HepG2 (cell line): Measurements from ENCODE around the gene ARMC10. TPM values are rescaled to one million over a fixed set of nuclear protein-coding genes. Genes with fewer than 3 reads are reported as not detected.
A peak's percentile ranks its signal among the peaks of the same experiment; 100 is the strongest.
"Not testable (repeated sequence)": the region's sequence is repeated elsewhere in the genome, so short reads cannot be mapped to it uniquely, and the experiment has no call there.

Source experiments
- ATAC-seq: fragments of 200-7000 bp; cut with Tn5 transposase; 3 replicates; pipeline ENCODE4 v1.9.1; 2020; ENCODE audit warnings: mild to moderate bottlenecking, moderate library complexity
- BruUV-seq: library from RNA; stranded (reverse); fragments of 400-500 nt; replicated peaks from 2 replicates; lab custom pipeline; 2021; lab: Mats Ljungman, UMichigan
- CTCF ChIA-PET: fragments of 300-600 bp; formaldehyde crosslinking; extraction: SDS; loops from one replicate; lab custom pipeline; 2021; ENCODE audit warnings: low total read pairs, inconsistent platforms, low intra/inter-chr PET ratio; lab: Yijun Ruan, JAX
- POLR2A ChIA-PET: fragments of 350-600 bp; sonication (Branson Sonifier 250); formaldehyde crosslinking; loops from one replicate; lab custom pipeline; 2020; ENCODE audit warnings: antibody characterized with exemption, inconsistent platforms; lab: Yijun Ruan, JAX
- DNase-seq: peaks from one replicate; pipeline ENCODE4 v3.0.0-alpha.2; 2015; ENCODE audit warnings: low spot score
- FAIRE-seq: peaks from 3 replicates; lab custom pipeline; 2011; peaks lifted over from hg19 to GRCh38; lab: Jason Lieb, UNC
- H2AFZ ChIP-seq: one replicate; pipeline ENCODE4 v1.6.1; 2011; ENCODE audit warnings: low read length, inconsistent platforms
- H3K27ac ChIP-seq: fragments of 300-600 bp; 3 replicates; pipeline ENCODE4 v1.8.0; 2011; ENCODE audit warnings: mixed run types, mild to moderate bottlenecking, mixed read lengths, low read length, inconsistent platforms; ENCODE audit not compliant: insufficient read depth; ENCODE audit errors: extremely low read length
- H3K27me3 ChIP-seq, 2 experiments: fragments of 200-600 bp in 1 of 2; 2 replicates in 1 of 2; 3 replicates in 1 of 2; pipeline versions ENCODE4 v1.6.0 to v1.8.0; 2011; ENCODE audit warnings: low read length in 2 of 2, mild to moderate bottlenecking in 2 of 2, moderate library complexity in 2 of 2, inconsistent platforms in 1 of 2; ENCODE audit not compliant: insufficient read depth in 2 of 2, control insufficient read depth in 1 of 2
- H3K36me3 ChIP-seq, 2 experiments: fragments of 200-600 bp in 1 of 2; replicated peaks in 1 of 2; 2 replicates in 1 of 2; 3 replicates in 1 of 2; pipeline versions ENCODE4 v1.5.1 to v1.8.0; 2011; ENCODE audit warnings: low read length in 2 of 2, inconsistent platforms in 1 of 2; ENCODE audit not compliant: insufficient read depth in 2 of 2, control insufficient read depth in 1 of 2
- H3K4me1 ChIP-seq: 2 replicates; pipeline ENCODE4 v1.5.1; 2012; ENCODE audit warnings: low read length, inconsistent platforms; ENCODE audit not compliant: insufficient read depth
- H3K4me2 ChIP-seq: 2 replicates; pipeline ENCODE4 v1.6.0; 2011; ENCODE audit warnings: low read depth, low read length, inconsistent platforms
- H3K4me3 ChIP-seq, 3 experiments: fragments of 200-600 bp in 1 of 3; sonication (generic), shearing (Covaris generic) in 1 of 3; replicated peaks in 1 of 3; 2 replicates each; pipeline ENCODE4 v1.5.1; 2011 to 2016; ENCODE audit warnings: low read length in 3 of 3, inconsistent platforms in 2 of 3, low read depth in 2 of 3, mild to moderate bottlenecking in 2 of 3, control low read depth in 1 of 3, mixed read lengths in 1 of 3; ENCODE audit not compliant: insufficient read depth in 1 of 3
- H3K79me2 ChIP-seq: one replicate; pipeline ENCODE4 v1.6.1; 2011; ENCODE audit warnings: low read length, inconsistent platforms; ENCODE audit not compliant: insufficient read depth
- H3K9ac ChIP-seq: 2 replicates; pipeline ENCODE4 v1.6.0; 2011; ENCODE audit warnings: mild to moderate bottlenecking, low read depth, low read length, inconsistent platforms; ENCODE audit not compliant: insufficient read depth
- H3K9me3 ChIP-seq: 2 replicates; pipeline ENCODE4 v1.5.1; 2012; ENCODE audit warnings: mild to moderate bottlenecking, low read length
- H4K20me1 ChIP-seq: 2 replicates; pipeline ENCODE4 v1.6.0; 2011; ENCODE audit warnings: inconsistent platforms, mild to moderate bottlenecking, low read length, moderate library complexity; ENCODE audit not compliant: insufficient read depth
- CHD2 ChIP-seq: IDR thresholded peaks from 2 replicates; pipeline ENCODE4 v1.6.1; 2011; ENCODE audit warnings: low read depth, low read length, improper control_type of control experiment
- ELF4 ChIP-seq: sonication (generic); formaldehyde crosslinking; IDR thresholded peaks from 2 replicates; pipeline ENCODE4 v1.5.0; 2020; ENCODE audit warnings: missing genetic modification reagents, mild to moderate bottlenecking, moderate library complexity, borderline replicate concordance
- GZF1 ChIP-seq: sonication (generic); formaldehyde crosslinking; IDR thresholded peaks from 2 replicates; pipeline ENCODE4 v1.5.1; 2020; ENCODE audit warnings: mild to moderate bottlenecking, missing genetic modification reagents
- KAT7 ChIP-seq: IDR thresholded peaks from 2 replicates; pipeline ENCODE4 v1.6.1; 2018; ENCODE audit warnings: borderline replicate concordance, missing compliant biosample characterization
- RNF219 ChIP-seq: sonication (generic); formaldehyde crosslinking; IDR thresholded peaks from 2 replicates; pipeline ENCODE4 v1.5.0; 2020; ENCODE audit warnings: mild to moderate bottlenecking, missing genetic modification reagents
- TBL1XR1 ChIP-seq: fragments of 150-350 bp; IDR thresholded peaks from 2 replicates; pipeline ENCODE4 v1.6.1; 2014; ENCODE audit warnings: borderline replicate concordance, low read length; ENCODE audit not compliant: partially characterized antibody
- TBX3 ChIP-seq: fragments of 450-650 bp; IDR thresholded peaks from 2 replicates; pipeline ENCODE4 v1.6.1; 2017; ENCODE audit warnings: antibody characterized with exemption, mild to moderate bottlenecking, inconsistent platforms, borderline replicate concordance
- ZNF121 ChIP-seq: sonication (generic); formaldehyde crosslinking; IDR thresholded peaks from 2 replicates; pipeline ENCODE4 v1.5.0; 2020; ENCODE audit warnings: mild to moderate bottlenecking, missing genetic modification reagents
- WGBS: methylation state at CpG from one replicate; pipeline ENCODE4 v1.1.6; 2017; ENCODE audit warnings: low lambda C conversion rate; 5-methylcytosine and 5-hydroxymethylcytosine counted together
- in situ Hi-C: cut with HindIII; loops from 2 replicates; pipeline ENCODE4 v1.10.0; 2017; ENCODE audit warnings: low pct_unique_long_range_greater_than_20kb; ENCODE audit not compliant: extremely low pct_ligation_motif_present
- intact Hi-C: fragments of 100-400 bp; cut with micrococcal nuclease; formaldehyde crosslinking; loops from one replicate; pipeline ENCODE4 v1.10.0; 2022; ENCODE audit not compliant: unreplicated experiment
- polyA plus RNA-seq, 8 experiments: library from polyadenylated mRNA; depleted of rRNA in 3 of 8; stranded (reverse) in 7 of 8; unstranded in 1 of 8; fragments of >200 nt; fragmentation: Illumina TruSeq in 4 of 8; extraction: Trizol in 4 of 8; gene quantifications; 2 replicates each; pipeline versions ENCODE4 v1.2.1 to v1.2.3, GENCODE V29; 2011 to 2016; ENCODE audit warnings: low read depth in 4 of 8, missing spikeins in 1 of 8, mixed read lengths in 1 of 8; ENCODE audit not compliant: insufficient read depth in 1 of 8
- total RNA-seq, 5 experiments: library from RNA; depleted of rRNA; stranded (reverse); fragments of >200 nt; fragmentation: Illumina TruSeq; extraction: Trizol; gene quantifications; 2 replicates each; pipeline ENCODE4 v1.2.3, GENCODE V29; 2016; ENCODE audit warnings: low read depth in 1 of 5
- TF ChIP-seq, protein P1 (sequence below): sonication (generic); formaldehyde crosslinking; conservative IDR thresholded peaks from 2 replicates; pipeline ENCODE4 v1.4.0; 2020; ENCODE audit warnings: missing genetic modification reagents

The ARMC10 gene
- total and polyA plus RNA-seq, 2 of the 13 experiments (the other 11 are each of a cell fraction or from before 2014, with no cell fraction given): 11.3 to 23.7 TPM

GRCh38 chr7:103144754-103145153 is 69.8 kb downstream of the ARMC10 start:
- BruUV-seq, H3K4me3 ChIP-seq, H3K9ac ChIP-seq, CTCF ChIA-PET: not testable (repeated sequence)
- H3K4me1 ChIP-seq: peaks cover 42% of the 10 kb centered on the region
- TF ChIP-seq ZNF121 (CRISPR knock-in tag): peak; percentile 71
- TF ChIP-seq, all 625 proteins: peak for 1; not testable (repeated sequence) for 624
- DNase-seq, FAIRE-seq, H3K27ac ChIP-seq, H2AFZ ChIP-seq, H3K36me3 ChIP-seq, H4K20me1 ChIP-seq, H3K4me2 ChIP-seq, ATAC-seq, POLR2A ChIA-PET, H3K27me3 ChIP-seq, in situ Hi-C loops, H3K9me3 ChIP-seq: not testable (repeated sequence)
- peaks cover 29% of the 10 kb centered on the region for H3K79me2 ChIP-seq
- 99% methylated on average over 2 of the region's 2 CpGs for whole genome bisulfite sequencing
- intact Hi-C loops: loop anchor here (5.0 kb wide), 1 partner anchor 37 kb away; no protein-coding TSS in a partner anchor

- no peaks in the 10 kb centered on the region for H4K20me1 ChIP-seq
- FAIRE-seq: no peak
- TF ChIP-seq KAT7 (CRISPR knock-in tag) (no peak), CHD2 (no peak), ELF4 (CRISPR knock-in tag) (0 out of 2 replicates have a peak, but pooled peaks have one; percentile 56), TBX3 (peak; percentile 74; the same call in 1 of the 2 replicates), GZF1 (0 out of 2 replicates have a peak, but pooled peaks have one; percentile 23), RNF219 (CRISPR knock-in tag) (peak; percentile 57; the same call in 1 of the 2 replicates), TBL1XR1 (no peak)
- TF ChIP-seq, protein P1, sequence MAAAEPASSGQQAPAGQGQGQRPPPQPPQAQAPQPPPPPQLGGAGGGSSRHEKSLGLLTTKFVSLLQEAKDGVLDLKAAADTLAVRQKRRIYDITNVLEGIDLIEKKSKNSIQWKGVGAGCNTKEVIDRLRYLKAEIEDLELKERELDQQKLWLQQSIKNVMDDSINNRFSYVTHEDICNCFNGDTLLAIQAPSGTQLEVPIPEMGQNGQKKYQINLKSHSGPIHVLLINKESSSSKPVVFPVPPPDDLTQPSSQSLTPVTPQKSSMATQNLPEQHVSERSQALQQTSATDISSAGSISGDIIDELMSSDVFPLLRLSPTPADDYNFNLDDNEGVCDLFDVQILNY (CRISPR knock-in tag): no peak
- TF ChIP-seq, all 625 proteins: peak for 4
- WGBS: under 1% methylated on average over 13 of the region's 13 CpGs
- ATAC-seq (no peak), DNase-seq (no peak)
- ChIA-PET CTCF (no interaction called here), POLR2A (interaction anchor here (1.0 to 1.8 kb wide), 5 partner anchors 11 to 400 kb away, joined by 3 to 12 read pairs (median 6); partner anchors contain the start of genes ARMC10, FAM185A and FBXL13)
- Histone ChIP-seq H3K79me2 (peaks cover 29% of the 10 kb centered on the region), H3K27ac (peak overlapping the region; percentile 90), H2AFZ (peak overlapping the region; percentile 46), H3K36me3 (no peaks in the 10 kb centered on the region), H3K9ac (peak overlapping the region; percentile 86), H3K9me3 (no peaks in the 10 kb centered on the region), H3K4me3 (peak overlapping the region; percentile 64 to 81 (median 78)), H3K27me3 (no peaks in the 10 kb centered on the region), H3K4me2 (peak overlapping the region; percentile 75), H3K4me1 (peaks cover 77% of the 10 kb centered on the region)
- in situ Hi-C loops: no loop called here
- TSS peak; percentile 72 for BruUV-seq
- intact Hi-C loops: loop anchor here (5.0 kb wide), 1 partner anchor 41 kb away; no protein-coding TSS in a partner anchor
Observed at GRCh38 chr7:103148131-103148993, 73.4 kb downstream of the ARMC10 start.
